ENCODE results near the gene MOB1A.

GRCh38 chr2:74206180-74206688 lies 27.6 kb upstream of the MOB1A start:
- no peak for TF ChIP-seq CTCF (conservative IDR thresholded peaks at IDR 0.05; ENCODE audit: low read length)
- TF ChIP-seq EZH2phosphoT487 (IDR thresholded peaks at IDR 0.05; ENCODE audit: borderline replicate concordance, low read depth, low read length), result no peak

Data from OCI-LY7 (cell line).